Measurements from ENCODE around the gene ZGPAT. TPM values are rescaled to one million over a fixed set of nuclear protein-coding genes. Genes with fewer than 3 reads are reported as not detected.
A peak's percentile ranks its signal among the peaks of the same experiment; 100 is the strongest.

The ZGPAT gene
- total and polyA plus RNA-seq, 2 of the 13 experiments (the other 11 are each of a cell fraction or from before 2014, with no cell fraction given) = 23.0 to 41.9 TPM

DNA sequence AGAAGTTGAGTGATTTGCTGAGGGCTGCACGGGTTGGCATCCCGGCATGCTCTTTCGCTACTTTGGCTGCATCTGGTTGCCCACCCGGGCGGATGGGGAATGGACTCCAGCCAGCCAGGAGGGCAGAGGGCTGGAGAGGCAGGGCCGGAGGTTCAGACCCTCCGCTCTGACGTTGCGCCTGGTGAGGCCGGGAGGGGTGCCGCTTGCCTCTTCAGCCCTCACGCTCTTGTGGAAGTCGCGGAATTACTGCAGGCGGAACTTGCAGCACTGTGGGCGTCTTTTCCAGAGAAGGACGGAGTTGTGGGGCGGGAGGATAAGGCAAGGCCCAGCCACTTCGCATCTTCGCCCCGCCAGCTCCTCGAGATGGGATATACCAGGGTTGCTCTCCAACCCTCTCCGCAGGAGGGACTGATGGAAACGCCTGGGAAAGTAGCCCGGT lies 49.1 kb upstream of the ZGPAT start (continued):
- TF ChIP-seq RBM39 (IDR thresholded peaks at IDR 0.05; ENCODE audit: low read depth, low read length, poor library complexity, severe bottlenecking) (no peak), EZH2 (conservative IDR thresholded peaks at IDR 0.05; ENCODE audit: low read depth, low read length) (no peak), SALL1 (CRISPR knock-in tag; IDR thresholded peaks at IDR 0.05) (no peak), SIX1 (CRISPR knock-in tag; IDR thresholded peaks at IDR 0.05; ENCODE audit: borderline replicate concordance) (no peak), RNF2 (conservative IDR thresholded peaks at IDR 0.05; ENCODE audit: low read depth) (no peak), ZEB1 (IDR thresholded peaks at IDR 0.05; ENCODE audit: insufficient replicate concordance, low read depth) (no peak), HNF4A (CRISPR knock-in tag; IDR thresholded peaks at IDR 0.05) (no peak), ZSCAN21 (CRISPR knock-in tag; IDR thresholded peaks at IDR 0.05; ENCODE audit: borderline replicate concordance) (no peak; the same call in 1 of the 2 replicates), ZNF318 (CRISPR knock-in tag; IDR thresholded peaks at IDR 0.05) (no peak), DNMT1 (CRISPR knock-in tag; IDR thresholded peaks at IDR 0.05) (peak; percentile 2; the same call in 1 of the 2 replicates), ZBED4 (CRISPR knock-in tag; IDR thresholded peaks at IDR 0.05; ENCODE audit: borderline replicate concordance) (no peak)
- TF ChIP-seq, protein P1, sequence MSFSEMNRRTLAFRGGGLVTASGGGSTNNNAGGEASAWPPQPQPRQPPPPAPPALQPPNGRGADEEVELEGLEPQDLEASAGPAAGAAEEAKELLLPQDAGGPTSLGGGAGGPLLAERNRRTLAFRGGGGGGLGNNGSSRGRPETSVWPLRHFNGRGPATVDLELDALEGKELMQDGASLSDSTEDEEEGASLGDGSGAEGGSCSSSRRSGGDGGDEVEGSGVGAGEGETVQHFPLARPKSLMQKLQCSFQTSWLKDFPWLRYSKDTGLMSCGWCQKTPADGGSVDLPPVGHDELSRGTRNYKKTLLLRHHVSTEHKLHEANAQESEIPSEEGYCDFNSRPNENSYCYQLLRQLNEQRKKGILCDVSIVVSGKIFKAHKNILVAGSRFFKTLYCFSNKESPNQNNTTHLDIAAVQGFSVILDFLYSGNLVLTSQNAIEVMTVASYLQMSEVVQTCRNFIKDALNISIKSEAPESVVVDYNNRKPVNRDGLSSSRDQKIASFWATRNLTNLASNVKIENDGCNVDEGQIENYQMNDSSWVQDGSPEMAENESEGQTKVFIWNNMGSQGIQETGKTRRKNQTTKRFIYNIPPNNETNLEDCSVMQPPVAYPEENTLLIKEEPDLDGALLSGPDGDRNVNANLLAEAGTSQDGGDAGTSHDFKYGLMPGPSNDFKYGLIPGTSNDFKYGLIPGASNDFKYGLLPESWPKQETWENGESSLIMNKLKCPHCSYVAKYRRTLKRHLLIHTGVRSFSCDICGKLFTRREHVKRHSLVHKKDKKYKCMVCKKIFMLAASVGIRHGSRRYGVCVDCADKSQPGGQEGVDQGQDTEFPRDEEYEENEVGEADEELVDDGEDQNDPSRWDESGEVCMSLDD (CRISPR knock-in tag; IDR thresholded peaks at IDR 0.05; ENCODE audit: borderline replicate concordance) = no peak
